ENCODE results near the gene ARSB.

Gene ARSB

GRCh38 chr5:79023947-79024346 lies 38.8 kb upstream of the ARSB start:
- in situ Hi-C loops (cut with MboI; ENCODE audit: low pct_unique_long_range_greater_than_20kb, low sequenced_read_pairs, unreplicated experiment) = loop anchor here (25.0 kb wide), 1 partner anchor 438 kb away; no protein-coding TSS in a partner anchor
- TF ChIP-seq, protein P1, sequence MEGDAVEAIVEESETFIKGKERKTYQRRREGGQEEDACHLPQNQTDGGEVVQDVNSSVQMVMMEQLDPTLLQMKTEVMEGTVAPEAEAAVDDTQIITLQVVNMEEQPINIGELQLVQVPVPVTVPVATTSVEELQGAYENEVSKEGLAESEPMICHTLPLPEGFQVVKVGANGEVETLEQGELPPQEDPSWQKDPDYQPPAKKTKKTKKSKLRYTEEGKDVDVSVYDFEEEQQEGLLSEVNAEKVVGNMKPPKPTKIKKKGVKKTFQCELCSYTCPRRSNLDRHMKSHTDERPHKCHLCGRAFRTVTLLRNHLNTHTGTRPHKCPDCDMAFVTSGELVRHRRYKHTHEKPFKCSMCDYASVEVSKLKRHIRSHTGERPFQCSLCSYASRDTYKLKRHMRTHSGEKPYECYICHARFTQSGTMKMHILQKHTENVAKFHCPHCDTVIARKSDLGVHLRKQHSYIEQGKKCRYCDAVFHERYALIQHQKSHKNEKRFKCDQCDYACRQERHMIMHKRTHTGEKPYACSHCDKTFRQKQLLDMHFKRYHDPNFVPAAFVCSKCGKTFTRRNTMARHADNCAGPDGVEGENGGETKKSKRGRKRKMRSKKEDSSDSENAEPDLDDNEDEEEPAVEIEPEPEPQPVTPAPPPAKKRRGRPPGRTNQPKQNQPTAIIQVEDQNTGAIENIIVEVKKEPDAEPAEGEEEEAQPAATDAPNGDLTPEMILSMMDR (IDR thresholded peaks at IDR 0.05; ENCODE audit: extremely low read depth, insufficient read depth, missing control alignments) = no peak

DNA sequence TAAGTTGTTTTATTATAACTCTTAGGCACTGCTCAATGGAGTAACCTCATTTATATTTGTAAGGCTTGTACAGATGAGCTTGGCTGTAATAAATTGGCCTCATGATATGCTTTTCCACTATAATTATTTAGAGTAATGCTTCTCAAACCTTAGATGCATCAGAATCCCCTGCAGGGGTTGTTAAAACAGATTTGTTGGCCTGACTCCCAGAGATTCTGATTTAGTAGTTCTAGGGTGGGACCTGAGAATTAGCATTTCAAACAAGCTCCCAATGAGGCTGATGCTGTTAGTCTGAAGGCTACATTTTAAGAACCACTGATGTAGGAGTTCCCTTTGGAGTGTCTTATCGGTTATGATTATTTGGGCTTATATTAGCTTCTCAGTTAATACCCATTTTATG lies 38.2 kb upstream of the ARSB start:
- no peak for DNase-seq (ENCODE audit: low spot score)
- TF ChIP-seq, protein P1 (IDR thresholded peaks at IDR 0.05; ENCODE audit: extremely low read depth, insufficient read depth, missing control alignments) = no peak
- in situ Hi-C loops (cut with MboI; ENCODE audit: low pct_unique_long_range_greater_than_20kb, low sequenced_read_pairs, unreplicated experiment) = loop anchor here (25.0 kb wide), 1 partner anchor 439 kb away; no protein-coding TSS in a partner anchor

More at GRCh38 chr5:79023947-79024346, 38.8 kb upstream of the ARSB start:
- DNase-seq (ENCODE audit: low spot score) = no peak

DNA sequence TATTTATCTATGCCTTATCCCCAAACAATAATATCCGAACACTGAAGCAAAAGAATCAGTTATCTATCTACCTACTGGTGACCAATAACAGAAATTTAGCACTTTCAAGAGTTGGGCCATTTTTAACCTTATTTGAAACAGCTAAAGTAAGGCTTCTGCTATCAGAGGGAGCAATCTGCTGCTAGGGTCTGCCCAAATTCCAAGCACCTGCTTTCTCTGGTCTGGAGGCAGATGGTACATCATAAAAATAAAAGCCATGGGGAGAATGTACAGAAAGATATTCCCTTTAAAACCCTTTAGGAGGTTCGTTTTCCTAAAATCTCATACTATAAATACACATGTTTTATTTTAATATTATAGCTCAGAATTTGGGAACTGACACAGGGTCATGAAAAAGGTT lies 37.7 kb upstream of the ARSB start:
- in situ Hi-C loops (cut with MboI; ENCODE audit: low pct_unique_long_range_greater_than_20kb, low sequenced_read_pairs, unreplicated experiment) = loop anchor here (25.0 kb wide), 1 partner anchor 440 kb away; no protein-coding TSS in a partner anchor
- no peak for DNase-seq (ENCODE audit: low spot score)
- TF ChIP-seq, protein P1 (IDR thresholded peaks at IDR 0.05; ENCODE audit: extremely low read depth, insufficient read depth, missing control alignments) = no peak

DNA sequence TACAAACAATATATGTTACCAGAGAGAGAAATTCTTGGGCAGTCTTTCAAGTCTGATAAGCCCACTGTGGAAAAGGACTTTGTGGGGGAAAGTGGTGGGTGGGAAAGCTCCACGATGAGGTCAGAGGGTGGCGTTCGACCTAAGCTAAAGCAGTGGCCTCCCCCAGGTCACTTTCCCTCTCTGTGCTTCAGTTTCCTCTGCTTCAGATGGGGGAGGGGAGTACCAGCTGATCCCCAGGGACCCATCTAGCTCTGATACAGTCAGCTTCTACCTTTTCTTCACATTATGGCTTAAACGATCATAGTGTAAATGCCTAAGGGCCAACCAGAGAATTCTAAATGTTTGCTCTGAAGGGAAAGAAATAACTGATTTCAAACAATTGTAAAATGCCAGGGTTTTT lies 36.6 kb upstream of the ARSB start:
- in situ Hi-C loops (cut with MboI; ENCODE audit: low pct_unique_long_range_greater_than_20kb, low sequenced_read_pairs, unreplicated experiment) = loop anchor here (25.0 kb wide), 1 partner anchor 441 kb away; no protein-coding TSS in a partner anchor
- TF ChIP-seq, protein P1 (IDR thresholded peaks at IDR 0.05; ENCODE audit: extremely low read depth, insufficient read depth, missing control alignments) = no peak
- DNase-seq (ENCODE audit: low spot score) = no peak

GRCh38 chr5:79020861-79021561 lies 35.9 kb upstream of the ARSB start:
- TF ChIP-seq, protein P1 (IDR thresholded peaks at IDR 0.05; ENCODE audit: extremely low read depth, insufficient read depth, missing control alignments) = peak; percentile 77
- in situ Hi-C loops (cut with MboI; ENCODE audit: low pct_unique_long_range_greater_than_20kb, low sequenced_read_pairs, unreplicated experiment) = loop anchor here (25.0 kb wide), 1 partner anchor 441 kb away; no protein-coding TSS in a partner anchor
- DNase-seq (ENCODE audit: low spot score) = peak; percentile 43

DNA sequence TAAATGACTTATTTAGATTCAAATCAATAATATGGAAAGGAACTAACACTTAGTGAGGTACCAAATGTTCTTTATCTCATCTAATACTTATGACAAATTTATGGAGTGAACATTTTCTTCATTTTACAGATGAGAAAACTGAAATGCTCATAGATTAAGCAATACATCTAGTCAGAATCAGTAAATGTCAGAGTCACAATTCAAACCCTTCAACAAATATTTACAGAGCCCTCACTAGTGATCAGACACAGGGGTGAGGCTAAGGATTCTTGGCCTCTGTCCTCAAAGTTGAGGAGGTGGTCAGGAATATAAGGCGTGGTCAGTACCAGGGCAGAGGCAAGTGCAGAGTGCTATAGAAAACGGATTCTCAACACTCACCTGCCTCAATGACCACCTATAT lies 29.5 kb upstream of the ARSB start:
- in situ Hi-C loops (cut with MboI; ENCODE audit: low pct_unique_long_range_greater_than_20kb, low sequenced_read_pairs, unreplicated experiment) = loop anchor here (25.0 kb wide), 1 partner anchor 448 kb away; no protein-coding TSS in a partner anchor
- no peak for DNase-seq (ENCODE audit: low spot score)
- TF ChIP-seq, protein P1 (IDR thresholded peaks at IDR 0.05; ENCODE audit: extremely low read depth, insufficient read depth, missing control alignments) = no peak
